HCT116 (cell line): ENCODE results near the gene DNMT1.

Experiments used
- CBX3 ChIP-seq: IDR thresholded peaks from 2 replicates; pipeline ENCODE4 v1.6.1; 2012; ENCODE audit warnings: low read depth
- EGR1 ChIP-seq: IDR thresholded peaks from 2 replicates; pipeline ENCODE4 v1.6.1; 2012; ENCODE audit warnings: low read depth
- EZH2 ChIP-seq: fragments of 200-600 bp; sonication (generic); IDR thresholded peaks from 2 replicates; pipeline ENCODE4 v1.6.1; 2017; ENCODE audit warnings: antibody characterized with exemption, mixed run types
- POLR2A ChIP-seq: IDR thresholded peaks from 2 replicates; pipeline ENCODE4 v1.7.0; 2011; ENCODE audit warnings: borderline replicate concordance; ENCODE audit not compliant: insufficient read depth, insufficient read length; ENCODE audit errors: extremely low read depth
- POLR2AphosphoS5 ChIP-seq: IDR thresholded peaks from 2 replicates; pipeline ENCODE4 v1.6.1; 2011; ENCODE audit warnings: mild to moderate bottlenecking, low read depth, low read length, moderate library complexity
- RAD21 ChIP-seq: IDR thresholded peaks from 2 replicates; pipeline ENCODE4 v1.6.1; 2012; ENCODE audit warnings: low read depth, mild to moderate bottlenecking
- SIN3A ChIP-seq: IDR thresholded peaks from 2 replicates; pipeline ENCODE4 v1.6.1; 2012; ENCODE audit warnings: low read depth
- SP1 ChIP-seq: IDR thresholded peaks from 2 replicates; pipeline ENCODE4 v1.6.1; 2012; ENCODE audit warnings: low read depth
- TCF7L2 ChIP-seq: IDR thresholded peaks from 2 replicates; pipeline ENCODE4 v1.7.0; 2011; ENCODE audit warnings: borderline replicate concordance, inconsistent platforms; ENCODE audit not compliant: insufficient read depth, insufficient read length; ENCODE audit errors: extremely low read depth
- ZNF274 ChIP-seq: fragments of 200-500 bp; sonication (Bioruptor generic); IDR thresholded peaks from 2 replicates; pipeline ENCODE4 v1.6.1; 2014; ENCODE audit warnings: mild to moderate bottlenecking, low read depth, low read length, inconsistent platforms
- TF ChIP-seq, protein P1 (sequence below), 3 experiments: fragments of 200-600 bp in 1 of 3; sonication (generic) in 1 of 3; IDR thresholded peaks in 2 of 3; conservative IDR thresholded peaks in 1 of 3; 2 replicates each; pipeline ENCODE4 v1.5.1; 2012 to 2017; ENCODE audit warnings: low read depth in 2 of 3, low read length in 2 of 3, antibody characterized with exemption in 1 of 3, borderline replicate concordance in 1 of 3, control low read depth in 1 of 3, mild to moderate bottlenecking in 1 of 3, mixed read lengths in 1 of 3, mixed run types in 1 of 3, moderate library complexity in 1 of 3; ENCODE audit not compliant: insufficient read depth in 1 of 3
- TF ChIP-seq, protein P2 (sequence below): IDR thresholded peaks from 2 replicates; pipeline ENCODE4 v1.6.1; 2012; ENCODE audit warnings: low read depth

DNA sequence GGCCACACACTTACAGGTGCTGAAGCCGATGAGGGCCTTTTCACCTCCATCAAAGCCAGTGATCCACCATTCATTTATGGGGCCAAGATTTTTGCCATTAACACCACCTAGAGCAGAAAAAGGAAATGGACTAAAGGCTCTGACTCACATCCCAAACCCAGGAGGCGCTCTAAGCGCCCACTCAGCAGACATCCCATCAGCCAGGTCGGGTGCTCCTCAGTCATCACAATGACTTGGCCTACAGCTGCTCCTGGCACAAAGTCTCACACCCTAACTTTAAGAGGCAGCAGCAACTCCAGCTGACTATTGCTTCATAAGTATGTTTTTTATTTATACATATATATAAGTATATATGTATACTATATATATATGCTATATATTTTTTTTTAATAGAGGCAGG, 38.9 kb downstream of the DNMT1 start:
- no peak for TF ChIP-seq POLR2AphosphoS5
- TF ChIP-seq SIN3A = no peak
- TF ChIP-seq EGR1 = no peak
- no peak for TF ChIP-seq ZNF274
- TF ChIP-seq RAD21 = no peak
- no peak for TF ChIP-seq CBX3
- TF ChIP-seq, protein P1, sequence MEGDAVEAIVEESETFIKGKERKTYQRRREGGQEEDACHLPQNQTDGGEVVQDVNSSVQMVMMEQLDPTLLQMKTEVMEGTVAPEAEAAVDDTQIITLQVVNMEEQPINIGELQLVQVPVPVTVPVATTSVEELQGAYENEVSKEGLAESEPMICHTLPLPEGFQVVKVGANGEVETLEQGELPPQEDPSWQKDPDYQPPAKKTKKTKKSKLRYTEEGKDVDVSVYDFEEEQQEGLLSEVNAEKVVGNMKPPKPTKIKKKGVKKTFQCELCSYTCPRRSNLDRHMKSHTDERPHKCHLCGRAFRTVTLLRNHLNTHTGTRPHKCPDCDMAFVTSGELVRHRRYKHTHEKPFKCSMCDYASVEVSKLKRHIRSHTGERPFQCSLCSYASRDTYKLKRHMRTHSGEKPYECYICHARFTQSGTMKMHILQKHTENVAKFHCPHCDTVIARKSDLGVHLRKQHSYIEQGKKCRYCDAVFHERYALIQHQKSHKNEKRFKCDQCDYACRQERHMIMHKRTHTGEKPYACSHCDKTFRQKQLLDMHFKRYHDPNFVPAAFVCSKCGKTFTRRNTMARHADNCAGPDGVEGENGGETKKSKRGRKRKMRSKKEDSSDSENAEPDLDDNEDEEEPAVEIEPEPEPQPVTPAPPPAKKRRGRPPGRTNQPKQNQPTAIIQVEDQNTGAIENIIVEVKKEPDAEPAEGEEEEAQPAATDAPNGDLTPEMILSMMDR (IDR thresholded peaks at IDR 0.05 in 2 of 3, conservative IDR thresholded peaks at IDR 0.05 in 1 of 3; ENCODE audit: borderline replicate concordance in 1 of 3, insufficient read depth in 1 of 3, low read depth in 2 of 3, low read length in 2 of 3) = no peak
- no peak for TF ChIP-seq EZH2
- TF ChIP-seq, protein P2, sequence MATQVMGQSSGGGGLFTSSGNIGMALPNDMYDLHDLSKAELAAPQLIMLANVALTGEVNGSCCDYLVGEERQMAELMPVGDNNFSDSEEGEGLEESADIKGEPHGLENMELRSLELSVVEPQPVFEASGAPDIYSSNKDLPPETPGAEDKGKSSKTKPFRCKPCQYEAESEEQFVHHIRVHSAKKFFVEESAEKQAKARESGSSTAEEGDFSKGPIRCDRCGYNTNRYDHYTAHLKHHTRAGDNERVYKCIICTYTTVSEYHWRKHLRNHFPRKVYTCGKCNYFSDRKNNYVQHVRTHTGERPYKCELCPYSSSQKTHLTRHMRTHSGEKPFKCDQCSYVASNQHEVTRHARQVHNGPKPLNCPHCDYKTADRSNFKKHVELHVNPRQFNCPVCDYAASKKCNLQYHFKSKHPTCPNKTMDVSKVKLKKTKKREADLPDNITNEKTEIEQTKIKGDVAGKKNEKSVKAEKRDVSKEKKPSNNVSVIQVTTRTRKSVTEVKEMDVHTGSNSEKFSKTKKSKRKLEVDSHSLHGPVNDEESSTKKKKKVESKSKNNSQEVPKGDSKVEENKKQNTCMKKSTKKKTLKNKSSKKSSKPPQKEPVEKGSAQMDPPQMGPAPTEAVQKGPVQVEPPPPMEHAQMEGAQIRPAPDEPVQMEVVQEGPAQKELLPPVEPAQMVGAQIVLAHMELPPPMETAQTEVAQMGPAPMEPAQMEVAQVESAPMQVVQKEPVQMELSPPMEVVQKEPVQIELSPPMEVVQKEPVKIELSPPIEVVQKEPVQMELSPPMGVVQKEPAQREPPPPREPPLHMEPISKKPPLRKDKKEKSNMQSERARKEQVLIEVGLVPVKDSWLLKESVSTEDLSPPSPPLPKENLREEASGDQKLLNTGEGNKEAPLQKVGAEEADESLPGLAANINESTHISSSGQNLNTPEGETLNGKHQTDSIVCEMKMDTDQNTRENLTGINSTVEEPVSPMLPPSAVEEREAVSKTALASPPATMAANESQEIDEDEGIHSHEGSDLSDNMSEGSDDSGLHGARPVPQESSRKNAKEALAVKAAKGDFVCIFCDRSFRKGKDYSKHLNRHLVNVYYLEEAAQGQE = no peak
- no peak for TF ChIP-seq TCF7L2
- TF ChIP-seq POLR2A = no peak
- no peak for TF ChIP-seq SP1
